AG09309 (cell line): ENCODE results near the gene SAFB2.
"Not testable (repeated sequence)": the region's sequence is repeated elsewhere in the genome, so short reads cannot be mapped to it uniquely, and the experiment has no call there.

Experiments used
- DNase-seq: peaks from one replicate; pipeline ENCODE4 v3.0.0-alpha.2; 2010; ENCODE audit warnings: low read depth
- H3K4me3 ChIP-seq: 2 replicates; pipeline ENCODE4 v1.5.1; 2011; ENCODE audit warnings: mild to moderate bottlenecking, low read depth, low read length, moderate library complexity; ENCODE audit not compliant: control insufficient read depth
- TF ChIP-seq, protein P1 (sequence below): IDR thresholded peaks from 2 replicates; pipeline ENCODE4 v1.5.1; 2011; ENCODE audit warnings: mild to moderate bottlenecking, low read depth, low read length, inconsistent platforms; ENCODE audit not compliant: insufficient read depth, control insufficient read depth; ENCODE audit errors: missing control alignments

The SAFB2 gene

DNA sequence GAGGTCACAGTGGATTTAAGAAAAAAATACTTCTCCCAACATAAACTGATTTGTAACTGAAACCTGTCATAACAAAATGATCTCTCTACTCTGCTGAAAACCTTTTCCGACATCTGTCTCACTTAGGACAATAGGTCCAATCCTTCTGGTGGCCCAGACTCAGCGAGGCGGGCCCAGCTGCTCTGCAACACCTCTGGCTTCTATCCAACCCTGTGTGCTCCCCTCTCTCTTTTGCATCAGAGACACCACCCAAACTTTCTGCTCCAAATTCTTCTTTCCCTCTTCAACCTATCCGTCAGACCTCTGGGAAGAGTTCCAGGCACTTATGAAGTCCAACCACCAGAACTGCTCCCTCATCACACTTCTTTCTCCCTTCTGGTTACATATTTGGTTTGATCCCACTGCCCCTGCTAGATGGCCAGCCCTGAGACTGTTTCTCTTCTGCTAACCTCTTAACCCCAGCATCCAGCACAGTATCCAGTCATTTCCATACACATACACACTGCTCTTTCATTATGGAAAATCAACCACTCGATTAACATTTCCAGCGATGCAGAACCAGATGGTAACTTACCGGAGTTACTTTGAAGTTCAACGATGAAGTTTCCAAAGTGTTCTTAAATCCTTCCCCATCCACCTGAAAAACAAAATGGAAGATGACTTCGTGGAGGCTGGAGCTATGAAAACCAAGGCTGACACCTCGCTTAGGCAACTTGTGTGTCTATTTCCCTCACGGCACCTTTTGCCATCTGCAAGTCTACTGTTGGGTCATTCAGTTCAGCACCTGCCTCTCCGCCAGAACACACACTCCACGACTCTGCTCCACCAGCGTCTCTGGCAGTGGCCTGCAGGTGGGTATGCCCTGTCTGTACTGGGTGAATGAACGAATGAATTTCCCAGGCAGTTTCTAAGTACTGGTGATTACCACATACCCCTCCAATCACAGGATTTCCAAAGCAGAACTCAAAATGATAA lies 9.4 kb downstream of the SAFB2 start:
- TF ChIP-seq, protein P1, sequence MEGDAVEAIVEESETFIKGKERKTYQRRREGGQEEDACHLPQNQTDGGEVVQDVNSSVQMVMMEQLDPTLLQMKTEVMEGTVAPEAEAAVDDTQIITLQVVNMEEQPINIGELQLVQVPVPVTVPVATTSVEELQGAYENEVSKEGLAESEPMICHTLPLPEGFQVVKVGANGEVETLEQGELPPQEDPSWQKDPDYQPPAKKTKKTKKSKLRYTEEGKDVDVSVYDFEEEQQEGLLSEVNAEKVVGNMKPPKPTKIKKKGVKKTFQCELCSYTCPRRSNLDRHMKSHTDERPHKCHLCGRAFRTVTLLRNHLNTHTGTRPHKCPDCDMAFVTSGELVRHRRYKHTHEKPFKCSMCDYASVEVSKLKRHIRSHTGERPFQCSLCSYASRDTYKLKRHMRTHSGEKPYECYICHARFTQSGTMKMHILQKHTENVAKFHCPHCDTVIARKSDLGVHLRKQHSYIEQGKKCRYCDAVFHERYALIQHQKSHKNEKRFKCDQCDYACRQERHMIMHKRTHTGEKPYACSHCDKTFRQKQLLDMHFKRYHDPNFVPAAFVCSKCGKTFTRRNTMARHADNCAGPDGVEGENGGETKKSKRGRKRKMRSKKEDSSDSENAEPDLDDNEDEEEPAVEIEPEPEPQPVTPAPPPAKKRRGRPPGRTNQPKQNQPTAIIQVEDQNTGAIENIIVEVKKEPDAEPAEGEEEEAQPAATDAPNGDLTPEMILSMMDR = no peak
- no peak overlapping the region for H3K4me3 ChIP-seq
- no peak for DNase-seq

DNA sequence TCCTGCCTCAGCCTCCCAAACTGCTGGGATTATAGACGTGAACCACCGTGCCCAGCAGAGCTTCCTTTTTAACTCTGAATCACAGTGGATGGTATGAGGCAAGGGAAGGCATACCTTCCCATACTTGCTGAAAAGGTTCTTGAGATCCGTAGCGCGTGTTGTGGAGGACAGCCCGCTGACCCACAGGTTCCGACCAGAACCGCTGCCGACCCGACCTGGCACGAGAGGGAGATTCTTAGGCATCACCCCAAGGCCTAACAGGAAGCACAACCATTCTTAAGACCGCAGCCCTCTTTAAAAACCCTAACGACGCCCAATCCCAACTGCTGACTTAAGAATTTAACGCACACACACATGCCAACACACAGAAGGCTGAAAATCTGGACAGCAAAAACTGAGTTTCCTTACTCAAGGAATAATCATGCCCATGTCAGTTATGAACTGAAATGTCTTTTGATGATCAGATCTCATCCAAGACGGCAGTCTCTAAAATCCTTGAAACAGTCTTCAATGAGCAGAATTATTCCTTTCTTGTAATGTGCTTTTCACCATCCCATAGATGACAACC lies 12.6 kb downstream of the SAFB2 start:
- DNase-seq = no peak
- TF ChIP-seq, protein P1 = no peak
- no peak overlapping the region for H3K4me3 ChIP-seq

DNA sequence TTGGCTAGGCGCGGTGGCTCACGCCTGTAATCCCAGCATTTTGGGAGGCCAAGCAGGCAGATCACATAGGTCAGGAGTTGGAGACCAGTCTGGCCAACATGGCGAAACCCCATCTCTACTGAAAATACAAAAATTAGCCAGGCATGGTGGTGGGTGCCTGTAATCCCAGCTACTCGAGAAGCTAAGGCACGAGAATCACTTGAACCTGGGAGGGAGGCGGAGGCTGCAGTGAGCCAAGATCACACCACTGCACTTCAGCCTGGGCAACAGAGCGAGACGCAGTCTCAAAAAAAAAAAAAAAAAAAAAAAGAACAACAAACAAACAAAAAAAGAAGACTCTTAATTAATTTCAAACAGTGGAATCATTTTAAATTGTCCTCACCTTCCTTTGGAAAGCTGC lies 13.8 kb downstream of the SAFB2 start:
- DNase-seq, H3K4me3 ChIP-seq: not testable (repeated sequence)

DNA sequence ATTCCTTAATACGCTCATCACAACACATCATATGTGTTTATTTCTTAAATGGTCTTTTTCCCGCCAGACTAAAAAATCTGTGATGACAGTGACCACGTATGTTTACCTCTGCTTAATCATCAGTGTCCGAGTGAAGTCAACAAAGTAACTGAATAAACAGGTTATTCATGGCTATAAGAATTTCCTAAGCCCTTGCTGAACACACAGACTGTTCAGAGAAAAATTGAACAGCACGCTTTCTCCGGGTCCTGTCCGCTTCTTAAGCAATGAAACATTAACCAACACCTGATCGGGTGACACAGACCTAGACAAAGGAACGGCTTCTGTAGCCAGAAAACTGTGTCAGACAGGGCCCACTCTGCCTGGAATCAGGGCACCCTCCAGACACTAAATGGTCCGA lies 14.3 kb downstream of the SAFB2 start:
- TF ChIP-seq, protein P1 = no peak
- H3K4me3 ChIP-seq = no peak overlapping the region
- DNase-seq = no peak

DNA sequence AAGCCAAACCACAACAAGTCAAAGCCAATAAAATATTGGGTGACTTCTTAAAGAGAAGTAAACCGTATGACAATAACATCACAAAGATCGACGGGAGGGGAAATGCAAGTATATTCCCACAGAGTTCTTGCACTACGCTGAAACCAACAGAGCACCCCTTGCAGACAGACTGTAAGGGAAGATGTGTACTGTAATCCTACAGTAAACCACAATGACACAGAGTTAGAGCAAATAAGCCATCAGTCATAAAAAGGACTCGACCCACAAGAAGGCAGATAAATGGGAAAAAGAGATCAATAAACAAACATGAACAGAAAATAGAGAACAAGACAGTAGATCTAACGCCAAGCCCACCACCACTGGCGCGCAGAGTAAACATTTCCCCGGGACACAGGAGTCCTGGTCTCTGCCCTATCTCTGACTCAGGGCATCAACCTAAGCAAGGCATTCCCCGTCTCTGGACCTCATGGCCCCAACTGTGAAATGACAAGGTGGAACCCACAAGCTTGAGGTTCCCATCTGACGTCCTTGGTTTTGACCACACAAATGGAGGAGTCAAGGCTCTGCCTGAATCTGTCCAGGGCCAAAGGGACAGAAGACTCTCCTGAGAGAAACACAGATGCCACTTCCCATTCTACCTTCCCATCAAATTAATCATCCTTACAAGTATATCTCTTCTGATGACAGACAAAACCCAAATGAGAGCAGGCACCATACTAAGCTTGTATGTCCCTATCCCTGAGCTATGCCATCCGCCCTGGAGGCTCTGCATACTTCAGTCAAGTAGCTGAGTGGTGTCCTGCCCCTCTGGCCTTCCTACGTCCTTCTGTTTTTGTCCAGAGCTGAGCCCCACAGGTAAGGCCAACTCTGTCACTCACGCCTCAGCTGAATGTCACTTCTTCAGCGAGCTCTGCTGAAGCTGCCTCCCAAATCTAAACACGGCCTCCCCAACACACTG lies 15.0 kb downstream of the SAFB2 start:
- TF ChIP-seq, protein P1 = no peak
- no peak for DNase-seq
- H3K4me3 ChIP-seq = no peak overlapping the region

DNA sequence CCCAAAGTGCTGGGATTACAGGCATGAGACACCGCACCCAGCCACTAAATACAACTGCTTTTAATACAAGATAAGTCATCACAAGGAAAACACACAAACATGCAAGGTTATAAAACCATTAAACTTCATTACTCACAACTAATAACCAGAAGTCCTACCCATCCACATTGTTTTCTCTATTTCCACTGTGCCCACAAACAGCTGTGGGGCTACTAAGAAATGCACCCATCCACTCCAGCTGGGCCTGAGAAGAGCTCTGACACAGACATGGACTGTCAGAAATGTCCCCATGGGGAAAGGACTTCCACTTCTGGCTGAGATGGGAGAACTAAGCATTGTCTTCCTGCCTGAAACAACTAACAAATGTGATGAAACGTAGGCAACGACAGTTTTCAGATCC lies 17.2 kb downstream of the SAFB2 start:
- TF ChIP-seq, protein P1 = no peak
- no peak overlapping the region for H3K4me3 ChIP-seq
- no peak for DNase-seq
